Vagina (tissue), 2 donors: Measurements from ENCODE around the gene ZNF14.
"Not testable (repeated sequence)": the region's sequence is repeated elsewhere in the genome, so short reads cannot be mapped to it uniquely, and the experiment has no call there.

ENCODE experiments used
- CTCF ChIP-seq, 3 experiments: fragments of 450-650 bp in 2 of 3; fragments of 200-600 bp in 1 of 3; sonication (generic) in 1 of 3; IDR thresholded peaks; one replicate each; pipeline ENCODE4 v1.5.1; 2017 to 2019; ENCODE audit warnings: antibody characterized with exemption in 3 of 3, mild to moderate bottlenecking in 2 of 3, moderate library complexity in 2 of 3
- POLR2A ChIP-seq, 2 donors: fragments of 450-650 bp; IDR thresholded peaks; one replicate each; pipeline ENCODE4 v1.6.1; 2017; ENCODE audit warnings: antibody characterized with exemption in 2 of 2, mild to moderate bottlenecking in 2 of 2, moderate library complexity in 2 of 2

GRCh38 chr19:19686119-19686518 is 46.8 kb downstream of the ZNF14 start:
- not testable (repeated sequence) for TF ChIP-seq CTCF, POLR2A (IDR thresholded peaks at IDR 0.05)
